Measurements from ENCODE around the gene HECW1. TPM values are rescaled to one million over a fixed set of nuclear protein-coding genes. Genes with fewer than 3 reads are reported as not detected.

HECW1 gene
- total and polyA plus RNA-seq, 2 of the 8 experiments (the other 6 are each of a cell fraction or from before 2014, with no cell fraction given), result 2.9 to 12.7 TPM

DNA sequence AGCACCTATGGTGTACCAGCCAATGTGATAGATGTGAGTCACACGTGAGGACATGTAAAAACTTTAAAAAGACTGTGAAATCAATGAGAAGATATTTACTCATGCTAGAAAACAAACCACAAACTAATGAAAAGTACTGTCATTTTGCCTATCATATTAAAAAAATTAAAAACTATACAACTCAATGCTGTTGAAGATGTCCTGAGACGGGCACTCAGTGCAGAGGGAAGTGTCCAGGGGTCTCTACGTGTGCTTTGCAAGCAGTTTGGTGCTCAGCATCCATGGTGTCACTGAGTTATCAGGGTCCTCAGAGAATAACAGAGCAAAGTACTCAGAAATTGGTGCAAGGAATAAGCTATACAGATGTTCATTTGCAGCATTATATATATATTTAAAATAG lies 162.3 kb downstream of the HECW1 start:
- peak in 1 of 2 experiments; percentile 4 for DNase-seq (ENCODE audit: low read depth in 1 of 2, low spot score in 2 of 2)
- no peaks in the 10 kb centered on the region for H3K79me1 ChIP-seq (ENCODE audit: low read depth, low read length)
- H3K14ac ChIP-seq (ENCODE audit: insufficient read length), result no peak overlapping the region
- H3K4me1 ChIP-seq (replicated peaks in 1 of 4; ENCODE audit: control insufficient read depth in 3 of 4, insufficient read depth in 4 of 4, low read length in 3 of 4), result peaks cover 0 to 5% (median 0%) of the 10 kb centered on the region in 4 experiments; a peak in 1 of 7 replicates
- peaks cover 0 to 7% of the 10 kb centered on the region in 2 experiments; a peak in 1 of 4 replicates for H3K9me3 ChIP-seq (ENCODE audit: insufficient read depth in 2 of 2, low read depth in 1 of 2, low read length in 1 of 2)
- H3K23ac ChIP-seq (ENCODE audit: insufficient read length), result no peak overlapping the region
- no peak overlapping the region for H4K5ac ChIP-seq (ENCODE audit: insufficient read length, low read depth, low read length)
- no peak overlapping the region for H2BK15ac ChIP-seq (ENCODE audit: low read length)
- POLR2A ChIA-PET (ENCODE audit: partially characterized antibody), result no interaction called here
- no peak overlapping the region for H3K4me3 ChIP-seq (ENCODE audit: extremely low read depth in 1 of 4, insufficient read depth in 2 of 4, low read depth in 3 of 4, low read length in 4 of 4)
- no peak overlapping the region for H2BK5ac ChIP-seq (ENCODE audit: low read depth, low read length)
- H3K4me2 ChIP-seq (ENCODE audit: insufficient read depth in 1 of 2, low read depth in 2 of 2, low read length in 2 of 2), result no peak overlapping the region
- no peaks in the 10 kb centered on the region for H3K23me2 ChIP-seq (ENCODE audit: low read depth, low read length)
- no peak overlapping the region for H2BK20ac ChIP-seq (ENCODE audit: low read length)
- H2AK5ac ChIP-seq (ENCODE audit: low read depth, low read length), result no peak overlapping the region
- no peak overlapping the region for H3K9ac ChIP-seq (replicated peaks in 1 of 4; ENCODE audit: extremely low read depth in 1 of 4, low read depth in 3 of 4, low read length in 3 of 4)
- FAIRE-seq, result no peak
- WGBS, 2 experiments (ENCODE audit: extremely low coverage in 1 of 2, insufficient coverage in 1 of 2, insufficient read length in 1 of 2, insufficient replicate concordance in 2 of 2, low coverage in 1 of 2, low lambda C conversion rate in 2 of 2, missing lambda C conversion rate in 1 of 2), result 93% methylated on average over 3 of the region's 3 CpGs; no CpG with 5 or more reads in 1 of the 2 experiments
- H3K27ac ChIP-seq (ENCODE audit: low read depth, low read length), result no peak overlapping the region
- no peak overlapping the region for H3K4ac ChIP-seq (replicated peaks; ENCODE audit: insufficient read length, low read depth, low read length)
- no peak overlapping the region for H3K56ac ChIP-seq (replicated peaks; ENCODE audit: insufficient read length, low read depth, low read length)
- H4K8ac ChIP-seq (ENCODE audit: extremely low read depth, insufficient read depth, low read length), result no peak overlapping the region
- H3K36me3 ChIP-seq (ENCODE audit: control insufficient read depth in 2 of 4, insufficient read depth in 4 of 4, low read length in 3 of 4), result no peaks in the 10 kb centered on the region
- no peak overlapping the region for H2BK12ac ChIP-seq (ENCODE audit: low read depth, low read length)
- no peaks in the 10 kb centered on the region for H4K20me1 ChIP-seq (replicated peaks in 1 of 2; ENCODE audit: control insufficient read depth in 1 of 2, insufficient read depth in 2 of 2, low read length in 2 of 2)
- CTCF ChIA-PET (ENCODE audit: partially characterized antibody), result interaction anchor here (0.7 to 1.4 kb wide), 3 partner anchors 24 to 310 kb away, joined by 3 to 5 read pairs (median 3); no protein-coding TSS in a partner anchor
- no peak overlapping the region for H2BK120ac ChIP-seq (replicated peaks; ENCODE audit: low read depth, low read length)
- H3K18ac ChIP-seq (ENCODE audit: extremely low read depth, low read length), result no peak overlapping the region
- H3K79me2 ChIP-seq (ENCODE audit: control insufficient read depth in 1 of 2, insufficient read depth in 2 of 2, low read length in 2 of 2), result no peaks in the 10 kb centered on the region
- no peak overlapping the region for H2AFZ ChIP-seq (ENCODE audit: low read length)
- no peak overlapping the region for H4K91ac ChIP-seq (replicated peaks; ENCODE audit: insufficient read length, low read length)
- no peaks in the 10 kb centered on the region for H3K27me3 ChIP-seq (replicated peaks in 1 of 4; ENCODE audit: control insufficient read depth in 3 of 4, extremely low read depth in 1 of 4, insufficient read depth in 3 of 4, low read length in 3 of 4)
- TF ChIP-seq CREB1 (IDR thresholded peaks at IDR 0.05) (no peak), SIX5 (IDR thresholded peaks at IDR 0.05; ENCODE audit: low read depth, low read length) (no peak), RXRA (IDR thresholded peaks at IDR 0.05; ENCODE audit: insufficient read depth, low read depth, low read length) (no peak), TEAD4 (IDR thresholded peaks at IDR 0.05; ENCODE audit: low read depth, low read length) (no peak), GTF2F1 (IDR thresholded peaks at IDR 0.05; ENCODE audit: borderline replicate concordance, low read depth, low read length) (no peak), KDM1A (IDR thresholded peaks at IDR 0.05; ENCODE audit: borderline replicate concordance, low read length) (no peak), NANOG (IDR thresholded peaks at IDR 0.05; ENCODE audit: insufficient read depth, low read depth, low read length, poor library complexity, severe bottlenecking) (no peak), RFX5 (IDR thresholded peaks at IDR 0.05; ENCODE audit: borderline replicate concordance, low read depth, low read length) (no peak), TBP (IDR thresholded peaks at IDR 0.05; ENCODE audit: low read depth, low read length) (no peak), RAD21 (IDR thresholded peaks at IDR 0.05 in 1 of 2, conservative IDR thresholded peaks at IDR 0.05 in 1 of 2; ENCODE audit: low read depth in 2 of 2, low read length in 2 of 2) (no peak), NRF1 (IDR thresholded peaks at IDR 0.05; ENCODE audit: low read depth, low read length) (no peak), SP4 (IDR thresholded peaks at IDR 0.05; ENCODE audit: low read length) (no peak), POLR2A (IDR thresholded peaks at IDR 0.05; ENCODE audit: control extremely low read depth in 1 of 2, low read depth in 2 of 2, low read length in 2 of 2) (no peak), TAF1 (IDR thresholded peaks at IDR 0.05; ENCODE audit: low read depth, low read length) (no peak), TAF7 (optimal IDR thresholded peaks at IDR 0.05; ENCODE audit: borderline replicate concordance, low read depth, low read length) (no peak), HDAC6 (IDR thresholded peaks at IDR 0.05; ENCODE audit: low read depth, low read length) (no peak)

Measured in H1 (cell line).